ENCODE measurements around the gene STAT3. TPM values are rescaled to one million over a fixed set of nuclear protein-coding genes. Genes with fewer than 3 reads are reported as not detected.

Gene STAT3
- total and polyA plus RNA-seq, 2 donors (not counting 3 experiments of a cell fraction or from before 2014, with no cell fraction given): 59.1 to 124 TPM

DNA sequence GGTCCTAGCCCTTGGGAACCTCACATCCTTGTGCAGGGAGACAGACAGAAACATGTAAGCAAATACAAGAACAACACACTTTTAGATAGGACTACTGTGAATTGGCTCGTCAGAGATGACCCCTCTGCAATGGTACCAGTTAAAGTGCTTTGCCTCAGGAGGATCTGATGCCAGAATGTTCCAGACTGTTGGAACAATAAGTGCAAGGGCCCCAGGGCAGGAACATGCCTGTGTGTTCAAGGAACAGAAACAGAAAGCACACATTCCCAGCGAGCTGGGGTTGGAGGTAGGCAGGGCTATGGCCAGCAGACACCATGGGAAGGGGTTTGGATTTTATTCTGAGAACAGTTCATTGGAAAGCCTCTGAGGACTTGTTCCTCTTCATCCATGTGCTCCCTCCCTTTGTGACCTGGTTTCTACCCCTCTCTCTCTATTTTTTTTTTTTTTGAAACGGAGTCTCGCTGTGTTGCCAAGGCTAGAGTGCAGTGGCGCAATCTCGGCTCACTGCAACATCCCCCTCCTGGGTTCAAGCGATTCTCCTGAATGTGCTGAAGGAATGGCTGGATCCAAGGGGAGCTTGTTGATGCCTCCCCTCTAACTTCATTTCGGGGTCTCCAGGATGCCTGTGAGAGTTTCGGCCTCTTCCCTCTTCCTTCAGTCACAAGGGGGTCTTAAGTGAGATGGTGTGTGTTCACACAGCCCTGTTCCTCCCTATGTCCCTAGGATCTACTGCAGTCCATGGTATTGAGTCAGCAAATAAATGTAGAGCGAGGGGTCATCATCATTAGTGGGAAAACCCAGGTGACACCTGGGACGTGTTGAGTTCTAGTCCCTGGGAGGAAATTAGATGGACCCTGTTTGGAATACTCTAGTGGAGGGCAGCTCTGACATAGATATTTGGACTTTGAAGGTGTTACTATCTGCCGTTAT is 93.5 kb downstream of the STAT3 start:
- POLR2A ChIA-PET: interaction anchor here (0.6 kb wide), 1 partner anchor 24 kb away, joined by 6 read pairs; no protein-coding TSS in a partner anchor

More for the DNA sequence above, 93.5 kb downstream of the STAT3 start:
- Histone ChIP-seq H3K4me1 (ENCODE audit: control insufficient read depth, extremely low read depth, insufficient read depth, low read length) (no peaks in the 10 kb centered on the region), H3K36me3 (ENCODE audit: control insufficient read depth in 2 of 2, extremely low read depth in 1 of 2, insufficient read depth in 2 of 2, low read length in 2 of 2) (peaks cover 0 to 2% of the 10 kb centered on the region in 2 experiments), H3K27me3 (ENCODE audit: control insufficient read depth in 2 of 2, insufficient read depth in 2 of 2, low read length in 2 of 2) (no peaks in the 10 kb centered on the region), H3K4me3 (replicated peaks in 1 of 3; ENCODE audit: insufficient read depth in 1 of 3, low read depth in 1 of 3, low read length in 3 of 3) (no peak overlapping the region), H3K9me1 (replicated peaks; ENCODE audit: control insufficient read depth, extremely low read depth, insufficient read depth, low read length) (no peaks in the 10 kb centered on the region), H3K9ac (replicated peaks; ENCODE audit: extremely low read depth, insufficient read depth, low read length) (no peak overlapping the region), H4K20me1 (replicated peaks; ENCODE audit: control insufficient read depth, extremely low read depth, insufficient read depth, low read length) (no peaks in the 10 kb centered on the region), H3K27ac (ENCODE audit: insufficient read depth, low read depth, low read length) (no peak overlapping the region), H3K79me2 (ENCODE audit: control insufficient read depth, insufficient read depth, low read length) (no peaks in the 10 kb centered on the region), H3K4me2 (ENCODE audit: insufficient read depth, low read length) (no peak overlapping the region), H3K9me3 (replicated peaks; ENCODE audit: control insufficient read depth, insufficient read depth, low read length) (no peaks in the 10 kb centered on the region), H2AFZ (ENCODE audit: low read depth, low read length) (no peak overlapping the region)
- intact Hi-C loops (cut with micrococcal nuclease) (no loop called here), dilution Hi-C loops (cut with MboI; ENCODE audit: extremely low pct_ligation_motif_present, low sequenced_read_pairs) (no loop called here)
- CTCF ChIA-PET: interaction anchor here (0.6 to 9.6 kb wide), 3 partner anchors 72 to 116 kb away, joined by 3 to 89 read pairs (median 3); no protein-coding TSS in a partner anchor
- FAIRE-seq: no peak
- TF ChIP-seq, protein P1, sequence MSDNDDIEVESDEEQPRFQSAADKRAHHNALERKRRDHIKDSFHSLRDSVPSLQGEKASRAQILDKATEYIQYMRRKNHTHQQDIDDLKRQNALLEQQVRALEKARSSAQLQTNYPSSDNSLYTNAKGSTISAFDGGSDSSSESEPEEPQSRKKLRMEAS (IDR thresholded peaks at IDR 0.05; ENCODE audit: insufficient read depth, insufficient read length): no peak
- TF ChIP-seq GATA2 (IDR thresholded peaks at IDR 0.05; ENCODE audit: insufficient read depth, insufficient read length, low read depth, low read length): no peak
- TF ChIP-seq FOS (IDR thresholded peaks at IDR 0.05; ENCODE audit: borderline replicate concordance, insufficient read depth, low read length): no peak
- no peak for TF ChIP-seq MYC (IDR thresholded peaks at IDR 0.05; ENCODE audit: low read depth, low read length)
- TF ChIP-seq POLR2AphosphoS5 (IDR thresholded peaks at IDR 0.05; ENCODE audit: insufficient read depth, low read depth, low read length): no peak
- TF ChIP-seq, protein P2, sequence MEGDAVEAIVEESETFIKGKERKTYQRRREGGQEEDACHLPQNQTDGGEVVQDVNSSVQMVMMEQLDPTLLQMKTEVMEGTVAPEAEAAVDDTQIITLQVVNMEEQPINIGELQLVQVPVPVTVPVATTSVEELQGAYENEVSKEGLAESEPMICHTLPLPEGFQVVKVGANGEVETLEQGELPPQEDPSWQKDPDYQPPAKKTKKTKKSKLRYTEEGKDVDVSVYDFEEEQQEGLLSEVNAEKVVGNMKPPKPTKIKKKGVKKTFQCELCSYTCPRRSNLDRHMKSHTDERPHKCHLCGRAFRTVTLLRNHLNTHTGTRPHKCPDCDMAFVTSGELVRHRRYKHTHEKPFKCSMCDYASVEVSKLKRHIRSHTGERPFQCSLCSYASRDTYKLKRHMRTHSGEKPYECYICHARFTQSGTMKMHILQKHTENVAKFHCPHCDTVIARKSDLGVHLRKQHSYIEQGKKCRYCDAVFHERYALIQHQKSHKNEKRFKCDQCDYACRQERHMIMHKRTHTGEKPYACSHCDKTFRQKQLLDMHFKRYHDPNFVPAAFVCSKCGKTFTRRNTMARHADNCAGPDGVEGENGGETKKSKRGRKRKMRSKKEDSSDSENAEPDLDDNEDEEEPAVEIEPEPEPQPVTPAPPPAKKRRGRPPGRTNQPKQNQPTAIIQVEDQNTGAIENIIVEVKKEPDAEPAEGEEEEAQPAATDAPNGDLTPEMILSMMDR (IDR thresholded peaks at IDR 0.05; ENCODE audit: extremely low read depth in 1 of 2, insufficient read depth in 1 of 2, low read depth in 1 of 2, low read length in 2 of 2): no peak
- BruUV-seq (replicated peaks): no TSS peak
- DNase-seq (ENCODE audit: low read depth, low spot score): no peak
